ENCODE measurements around the gene PRKG1.
"Not testable (repeated sequence)": the region's sequence is repeated elsewhere in the genome, so short reads cannot be mapped to it uniquely, and the experiment has no call there.

PRKG1 gene

GRCh38 chr10:51119441-51119840 is 45.2 kb downstream of the PRKG1 start:
- no peak for DNase-seq

DNA sequence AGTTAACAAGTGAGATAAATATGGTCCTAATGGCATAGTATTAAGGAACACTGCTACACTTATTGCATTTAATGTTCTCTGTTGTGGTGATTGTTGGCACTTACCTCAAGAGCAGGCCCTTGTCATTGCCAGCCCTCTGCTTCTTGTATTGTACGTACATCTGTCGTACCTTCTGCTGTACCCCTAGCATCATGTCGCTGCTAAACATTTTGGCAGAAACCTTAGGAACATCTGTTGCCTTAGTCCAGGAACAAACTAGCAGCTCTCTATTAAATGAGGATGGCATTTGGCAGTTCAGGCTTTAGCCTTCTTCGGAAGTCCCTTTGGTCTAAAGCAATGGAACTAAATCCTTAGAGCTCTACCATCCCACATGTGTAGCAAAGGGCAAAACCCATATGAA is 47.6 kb downstream of the PRKG1 start:
- DNase-seq, result no peak

DNA sequence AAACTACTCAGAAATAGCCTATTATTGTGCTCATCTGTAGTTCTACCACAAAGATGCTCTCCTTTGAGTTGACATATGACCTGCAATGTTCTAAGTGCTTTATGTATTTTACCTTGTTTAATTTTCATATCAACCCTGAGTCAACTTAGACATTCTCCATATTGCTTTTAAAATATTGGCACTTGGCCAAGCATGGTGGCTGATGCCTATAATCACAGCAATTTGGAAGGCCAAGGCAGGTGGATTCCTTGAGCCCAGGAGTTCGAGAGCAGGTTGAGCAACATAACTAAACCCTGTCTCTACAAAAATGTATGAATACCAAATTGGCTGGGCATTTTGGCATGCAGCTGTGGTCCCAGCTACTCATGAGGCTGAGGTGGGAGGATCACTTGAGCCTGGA is 50.6 kb downstream of the PRKG1 start:
- no peak for DNase-seq

DNA sequence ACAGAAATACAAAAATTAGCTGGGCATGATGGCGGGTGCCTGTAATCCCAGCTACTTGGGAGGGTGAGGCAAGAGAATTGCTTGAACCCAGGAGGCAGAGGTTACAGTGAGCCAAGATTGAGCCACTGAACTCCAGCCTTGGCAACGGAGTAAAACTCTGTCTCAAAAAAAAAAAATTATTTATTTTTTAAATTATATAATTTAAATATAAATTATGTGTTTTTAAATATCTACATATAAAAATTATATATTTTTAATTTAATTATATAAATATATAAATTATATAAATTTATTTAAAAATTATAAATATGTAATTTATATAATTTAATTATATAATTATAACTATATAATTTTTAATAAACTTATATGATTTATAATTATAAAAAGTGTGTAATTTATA is 51.2 kb downstream of the PRKG1 start:
- DNase-seq, result no peak

- no peak for DNase-seq
These were observed 55.8 kb downstream of the PRKG1 start for GRCh38 chr10:51129946-51130544.

DNA sequence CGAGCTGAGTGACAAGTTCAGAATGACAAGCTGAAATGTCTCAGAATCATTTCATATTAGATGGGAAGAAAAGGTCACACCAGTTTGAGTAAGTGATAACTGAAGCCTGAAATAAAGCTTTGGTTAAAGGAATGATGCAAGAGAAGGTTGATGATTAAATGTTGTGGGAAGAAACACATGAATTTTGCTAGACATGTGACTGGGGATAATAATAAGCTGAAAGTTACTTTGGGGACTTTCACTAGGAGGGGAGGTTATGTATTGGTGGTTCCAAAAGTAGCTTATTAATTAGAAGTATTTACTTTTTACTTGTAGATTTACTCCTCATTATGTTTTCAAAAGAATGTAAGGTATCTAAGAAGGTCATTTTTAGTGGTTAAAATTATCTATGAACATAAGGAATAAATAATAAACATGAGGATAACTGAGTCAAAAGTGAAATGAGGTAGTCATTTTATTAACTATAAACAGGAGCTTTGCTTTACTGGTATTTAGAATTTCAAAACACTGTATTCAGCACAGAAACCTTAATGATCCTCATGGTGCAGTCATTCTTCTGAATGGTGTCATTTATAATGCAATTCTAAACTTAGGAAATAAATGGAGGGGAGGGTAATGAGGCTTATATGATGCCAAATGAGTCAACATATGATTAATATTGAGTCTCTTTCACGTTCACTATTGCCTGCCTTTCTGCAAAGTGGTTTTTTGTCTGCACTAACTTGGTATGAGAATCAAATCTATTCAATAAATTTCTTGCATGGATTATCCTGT is 63.7 kb downstream of the PRKG1 start:
- DNase-seq, result no peak

DNA sequence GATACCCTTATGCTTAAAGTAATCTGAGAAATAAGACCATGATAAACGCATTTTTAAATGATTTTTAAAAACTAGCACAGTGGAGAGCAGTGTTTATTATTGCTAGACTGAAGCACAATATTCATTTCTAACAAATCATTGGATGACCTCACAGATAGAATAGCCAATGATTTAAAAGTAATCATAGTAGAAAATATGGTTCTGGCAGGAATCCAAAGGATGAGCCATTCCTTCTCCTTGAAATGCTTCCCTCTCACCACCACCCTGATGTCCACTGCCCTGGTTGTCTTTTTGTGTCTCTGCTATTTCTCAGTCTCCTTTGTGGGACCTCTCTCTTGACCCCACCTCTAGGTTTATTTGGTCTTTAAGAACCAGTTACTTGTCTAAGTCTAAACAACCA is 64.9 kb downstream of the PRKG1 start:
- no peak for DNase-seq

DNA sequence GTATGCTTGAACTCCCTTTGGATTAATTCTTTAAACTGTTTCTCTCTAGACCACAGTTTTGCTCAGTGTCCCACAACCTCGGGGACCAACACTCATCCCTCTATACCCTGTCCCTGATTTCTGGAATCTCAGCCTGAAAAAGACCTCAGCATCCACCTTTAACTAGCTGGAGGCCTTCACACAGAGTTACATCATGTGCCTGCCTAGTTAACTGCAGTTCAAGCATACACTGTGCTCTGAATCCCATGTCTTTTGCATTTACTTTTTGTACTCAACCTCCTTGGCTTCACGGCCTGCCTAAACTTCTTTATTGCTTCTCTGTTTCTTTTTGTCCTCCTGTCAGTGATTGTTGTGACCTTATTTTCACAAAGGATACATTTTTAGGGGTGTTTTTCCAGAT is 66.7 kb downstream of the PRKG1 start:
- DNase-seq, result no peak

DNA sequence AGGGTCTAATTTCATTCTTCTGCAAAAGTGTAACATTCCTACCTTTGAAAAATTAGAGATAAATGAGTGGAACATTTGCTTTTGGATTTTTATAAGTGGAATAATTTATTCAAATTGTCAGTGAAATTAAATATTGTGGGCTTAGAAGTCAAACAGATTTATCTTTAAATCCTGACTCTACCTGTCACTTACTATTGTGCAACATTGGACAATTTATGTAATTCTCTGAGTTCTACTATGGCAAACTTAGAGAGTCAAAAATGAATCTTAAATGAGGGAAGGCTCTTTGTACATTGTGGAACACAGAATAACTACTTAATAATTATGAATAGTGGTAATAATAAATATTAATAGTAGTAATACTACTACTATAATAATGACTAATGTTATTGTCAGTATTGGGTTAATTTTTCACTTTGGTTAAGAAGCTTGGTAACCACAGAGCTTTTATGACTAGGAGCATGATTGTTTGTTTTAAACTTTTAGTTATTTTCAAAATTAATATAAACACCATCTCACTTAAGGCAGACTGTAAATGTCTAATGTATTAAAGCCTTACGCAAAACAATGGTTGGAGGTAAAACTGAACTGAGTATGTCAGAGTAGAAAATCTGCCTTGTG is 70.0 kb downstream of the PRKG1 start:
- no peak for DNase-seq

DNA sequence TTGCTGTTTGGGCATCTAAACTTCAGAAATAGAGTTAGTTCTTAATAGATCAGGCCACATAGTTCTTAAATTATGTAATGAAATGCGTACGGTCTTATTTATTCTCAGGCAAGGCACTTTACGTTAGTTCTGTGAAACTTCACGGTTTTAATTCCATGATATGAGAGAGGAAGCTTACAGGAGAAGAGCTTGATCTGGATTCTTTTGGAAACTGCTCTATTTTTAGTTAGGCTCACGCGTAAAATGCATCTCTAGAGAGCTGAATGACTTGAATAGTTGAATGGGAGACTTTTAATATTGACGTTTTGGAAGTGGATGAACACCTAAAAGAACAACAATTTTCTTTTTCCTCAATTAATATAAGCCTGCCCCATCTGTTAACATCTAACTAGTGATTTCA is 71.1 kb downstream of the PRKG1 start:
- DNase-seq, result no peak

DNA sequence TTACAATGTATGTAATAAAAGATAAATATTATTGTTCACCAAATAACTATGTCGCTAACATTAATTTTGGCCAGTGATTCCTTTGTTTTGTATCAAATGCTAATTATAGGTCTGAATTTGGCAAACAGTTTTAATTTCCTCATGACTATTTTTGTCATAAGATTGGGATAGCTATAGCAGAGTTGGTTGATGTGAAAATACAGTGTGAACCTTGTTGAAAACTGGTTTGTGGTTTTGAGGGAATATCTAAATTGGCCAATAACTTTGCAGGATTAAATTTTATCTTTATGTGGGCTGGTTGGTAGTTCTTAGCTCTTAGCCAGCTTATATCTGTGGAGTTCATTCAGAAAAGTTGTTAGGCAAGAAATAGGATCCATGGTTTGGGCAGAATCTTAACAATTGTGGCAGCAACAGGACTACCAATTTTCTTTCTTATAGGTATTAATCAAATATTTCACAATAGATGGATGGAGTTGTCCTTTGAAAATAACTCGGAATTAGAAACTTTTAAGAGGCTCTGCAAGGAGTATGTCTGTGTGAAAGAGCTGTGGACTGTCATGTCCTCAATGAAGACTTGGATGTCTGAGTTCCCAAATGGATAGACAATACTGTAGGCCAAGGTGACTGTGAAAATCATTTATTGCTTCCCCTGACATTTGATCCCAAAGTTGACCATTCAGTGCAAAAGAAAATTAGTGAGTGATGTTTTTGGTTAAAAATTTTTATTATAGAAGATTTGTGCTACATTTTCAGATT is 73.5 kb downstream of the PRKG1 start:
- DNase-seq, result no peak

- no peak for DNase-seq
These were observed 82.6 kb downstream of the PRKG1 start for GRCh38 chr10:51156926-51157325.

DNA sequence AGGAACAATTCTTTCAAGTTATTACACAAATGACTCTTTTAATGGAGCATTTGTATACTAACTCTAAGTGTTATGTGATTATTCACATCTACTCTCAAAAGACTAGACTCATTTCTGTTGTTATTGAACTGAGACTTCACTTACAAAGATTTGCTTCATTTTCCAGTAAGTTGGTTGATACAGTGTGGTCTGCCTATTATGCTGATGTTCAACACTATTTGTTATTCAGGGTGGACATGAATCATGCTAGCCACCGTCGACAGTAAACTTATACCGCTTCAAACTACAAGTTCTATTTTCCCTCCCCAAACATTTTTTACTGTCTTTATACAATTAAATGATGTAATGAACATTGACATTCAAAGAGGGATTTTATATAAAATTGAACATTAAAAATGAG is 84.5 kb downstream of the PRKG1 start:
- no peak for DNase-seq

- no peak for DNase-seq
These were observed 85.6 kb downstream of the PRKG1 start for GRCh38 chr10:51159841-51160240.

DNA sequence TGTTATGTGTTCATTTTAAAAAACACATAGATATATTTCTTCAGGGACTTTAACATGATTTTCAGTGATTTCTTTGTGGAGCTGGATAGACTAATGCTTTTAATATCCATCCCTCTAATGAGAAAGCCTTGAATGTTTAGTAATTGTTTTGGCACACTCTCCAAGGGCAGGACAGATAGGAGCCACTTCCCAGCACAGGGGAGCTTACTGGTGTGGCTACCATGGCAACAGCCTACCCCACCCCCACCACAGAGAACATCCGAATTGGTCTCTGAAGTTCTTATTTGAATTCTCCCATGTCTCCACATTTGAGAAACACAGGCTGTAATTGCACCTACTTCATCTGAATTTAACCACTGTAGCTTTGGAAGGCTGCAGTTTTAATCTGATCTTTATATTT is 87.7 kb downstream of the PRKG1 start:
- DNase-seq, result no peak

DNA sequence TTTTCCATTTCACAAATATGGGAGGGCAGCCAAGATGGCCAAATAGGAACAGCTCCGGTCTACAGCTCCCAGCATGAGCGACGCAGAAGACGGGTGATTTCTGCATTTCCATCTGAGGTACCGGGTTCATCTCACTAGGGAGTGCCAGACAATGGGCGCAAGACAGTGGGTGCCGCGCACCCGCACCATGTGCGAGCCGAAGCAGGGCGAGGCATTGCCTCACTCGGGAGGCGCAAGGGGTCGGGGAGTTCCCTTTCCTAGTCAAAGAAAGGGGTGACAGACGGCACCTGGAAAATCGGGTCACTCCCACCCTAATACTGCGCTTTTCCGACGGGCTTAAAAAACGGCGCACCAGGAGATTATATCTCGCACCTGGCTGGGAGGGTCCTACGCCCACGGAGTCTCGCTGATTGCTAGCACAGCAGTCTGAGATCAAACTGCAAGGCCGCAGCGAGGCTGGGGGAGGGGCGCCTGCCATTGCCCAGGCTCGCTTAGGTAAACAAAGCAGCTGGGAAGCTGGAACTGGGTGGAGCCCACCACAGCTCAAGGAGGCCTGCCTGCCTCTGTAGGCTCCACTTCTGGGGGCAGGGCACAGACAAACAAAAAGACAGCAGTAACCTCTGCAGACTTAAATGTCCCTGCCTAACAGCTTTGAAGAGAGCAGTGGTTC is 89.2 kb downstream of the PRKG1 start:
- not testable (repeated sequence) for DNase-seq

DNA sequence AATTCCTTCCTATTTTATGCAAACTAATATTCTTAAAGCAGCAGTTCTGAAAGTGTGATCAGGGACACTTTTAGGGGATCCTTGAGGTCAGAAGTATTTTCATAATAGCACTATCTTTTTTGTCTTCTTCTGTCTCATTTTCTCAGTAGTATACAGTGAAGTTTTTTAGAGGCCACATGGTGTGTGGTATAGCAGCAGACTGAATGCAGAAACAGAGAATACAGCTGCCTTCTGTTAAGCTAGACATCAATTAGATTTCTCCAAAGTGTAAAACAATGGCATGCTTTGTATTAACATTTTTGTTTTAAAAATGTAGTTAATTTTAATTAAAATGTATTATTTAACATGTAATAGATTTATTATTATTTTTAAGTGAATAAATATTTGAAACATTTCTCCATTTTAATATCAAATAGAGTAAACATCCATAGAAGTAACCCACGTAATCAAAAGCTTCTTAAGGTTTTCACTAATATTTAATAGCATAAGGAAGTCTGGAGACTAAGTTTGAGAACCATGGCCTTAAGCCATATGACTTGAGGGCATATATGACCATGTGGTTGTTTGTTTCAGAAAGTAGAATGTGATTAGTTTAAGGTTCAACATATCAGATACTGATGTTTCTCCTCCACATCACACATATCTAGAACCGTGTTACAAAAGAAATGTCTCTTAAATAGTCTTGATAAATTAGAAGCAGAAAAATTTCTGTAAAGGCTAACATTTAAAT is 94.0 kb downstream of the PRKG1 start:
- no peak for DNase-seq

DNA sequence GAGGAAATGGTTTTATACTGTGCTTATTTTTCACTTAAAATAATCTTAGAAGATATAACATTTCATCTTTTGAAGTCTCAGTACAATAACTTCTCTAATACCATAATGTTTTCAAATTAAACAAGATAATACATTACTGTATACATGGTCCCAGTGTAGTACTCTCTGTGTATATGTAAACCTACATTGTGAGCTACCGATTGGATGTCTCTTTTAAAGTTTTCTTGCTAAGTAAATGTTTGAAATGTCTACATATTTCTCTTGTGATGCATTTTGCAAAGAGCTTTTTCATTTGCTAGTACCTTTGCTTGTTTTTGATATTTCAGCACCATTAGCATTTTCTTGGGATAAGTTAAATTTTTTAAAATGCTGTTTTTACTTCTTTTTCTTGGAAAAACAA is 94.8 kb downstream of the PRKG1 start:
- DNase-seq, result no peak

GRCh38 chr10:51170518-51171245 is 96.4 kb downstream of the PRKG1 start:
- DNase-seq, result no peak

- no peak for DNase-seq
These were observed 97.7 kb downstream of the PRKG1 start for GRCh38 chr10:51171946-51172345.

GRCh38 chr10:51176976-51177695 is 102.8 kb downstream of the PRKG1 start:
- DNase-seq, result no peak
